ENCODE measurements around the gene PDE10A.

Gene PDE10A

DNA sequence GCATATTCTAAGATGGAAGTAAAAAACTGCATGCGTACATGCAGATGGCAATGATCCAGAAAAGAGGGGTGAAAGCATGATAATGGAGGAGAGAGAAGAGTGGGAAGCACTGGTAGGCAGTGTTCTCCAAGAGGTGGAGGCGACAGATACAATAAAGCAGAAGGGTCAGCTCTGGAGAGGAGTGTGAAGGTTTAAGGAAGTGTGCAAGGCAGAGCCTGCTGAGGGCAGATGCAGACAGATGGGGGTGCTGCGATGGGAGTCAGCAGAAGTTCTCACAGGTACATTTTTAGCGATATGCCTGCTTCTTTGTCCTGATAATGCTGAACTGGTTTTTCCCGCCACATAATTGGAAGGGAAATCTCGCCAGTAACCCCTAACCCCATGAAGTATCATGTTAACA is 272.6 kb downstream of the PDE10A start:
- Mint-ChIP-seq H3K36me3 (ENCODE audit: low read depth) (peaks cover 66% of the 10 kb centered on the region), H3K4me1 (no peaks in the 10 kb centered on the region), H3K27me3 (ENCODE audit: low read depth) (no peaks in the 10 kb centered on the region), H3K9me3 (no peaks in the 10 kb centered on the region), H3K27ac (no peak overlapping the region), H3K4me3 (no peak overlapping the region)
- TF ChIP-seq, protein P1, sequence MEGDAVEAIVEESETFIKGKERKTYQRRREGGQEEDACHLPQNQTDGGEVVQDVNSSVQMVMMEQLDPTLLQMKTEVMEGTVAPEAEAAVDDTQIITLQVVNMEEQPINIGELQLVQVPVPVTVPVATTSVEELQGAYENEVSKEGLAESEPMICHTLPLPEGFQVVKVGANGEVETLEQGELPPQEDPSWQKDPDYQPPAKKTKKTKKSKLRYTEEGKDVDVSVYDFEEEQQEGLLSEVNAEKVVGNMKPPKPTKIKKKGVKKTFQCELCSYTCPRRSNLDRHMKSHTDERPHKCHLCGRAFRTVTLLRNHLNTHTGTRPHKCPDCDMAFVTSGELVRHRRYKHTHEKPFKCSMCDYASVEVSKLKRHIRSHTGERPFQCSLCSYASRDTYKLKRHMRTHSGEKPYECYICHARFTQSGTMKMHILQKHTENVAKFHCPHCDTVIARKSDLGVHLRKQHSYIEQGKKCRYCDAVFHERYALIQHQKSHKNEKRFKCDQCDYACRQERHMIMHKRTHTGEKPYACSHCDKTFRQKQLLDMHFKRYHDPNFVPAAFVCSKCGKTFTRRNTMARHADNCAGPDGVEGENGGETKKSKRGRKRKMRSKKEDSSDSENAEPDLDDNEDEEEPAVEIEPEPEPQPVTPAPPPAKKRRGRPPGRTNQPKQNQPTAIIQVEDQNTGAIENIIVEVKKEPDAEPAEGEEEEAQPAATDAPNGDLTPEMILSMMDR (IDR thresholded peaks at IDR 0.05; ENCODE audit: unreplicated experiment in 3 of 3), result no peak

DNA sequence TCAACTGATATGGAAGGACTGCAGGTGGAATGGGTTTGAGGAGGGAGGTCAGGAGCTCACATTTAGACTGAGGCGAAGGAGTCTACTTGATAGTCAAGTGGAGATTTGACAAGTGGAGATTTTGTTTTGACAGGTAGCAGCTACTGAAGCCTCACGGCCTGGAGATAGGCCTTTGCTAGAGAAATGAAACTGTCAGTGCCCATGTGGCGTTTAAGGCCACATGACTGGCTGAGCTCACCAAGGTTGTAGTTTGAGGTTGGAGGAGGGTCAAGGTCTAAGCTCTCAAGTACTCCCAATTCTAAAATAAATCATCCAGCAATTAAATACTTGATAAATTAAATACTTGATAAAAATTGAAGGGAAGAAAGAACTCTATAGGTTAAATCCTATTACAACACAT is 273.5 kb downstream of the PDE10A start:
- no peaks in the 10 kb centered on the region for H3K4me1 Mint-ChIP-seq
- no peaks in the 10 kb centered on the region for H3K9me3 Mint-ChIP-seq
- TF ChIP-seq, protein P1 (IDR thresholded peaks at IDR 0.05; ENCODE audit: unreplicated experiment in 3 of 3), result no peak
- H3K27ac Mint-ChIP-seq, result no peak overlapping the region
- H3K36me3 Mint-ChIP-seq (ENCODE audit: low read depth), result peaks cover 69% of the 10 kb centered on the region
- no peaks in the 10 kb centered on the region for H3K27me3 Mint-ChIP-seq (ENCODE audit: low read depth)
- no peak overlapping the region for H3K4me3 Mint-ChIP-seq

DNA sequence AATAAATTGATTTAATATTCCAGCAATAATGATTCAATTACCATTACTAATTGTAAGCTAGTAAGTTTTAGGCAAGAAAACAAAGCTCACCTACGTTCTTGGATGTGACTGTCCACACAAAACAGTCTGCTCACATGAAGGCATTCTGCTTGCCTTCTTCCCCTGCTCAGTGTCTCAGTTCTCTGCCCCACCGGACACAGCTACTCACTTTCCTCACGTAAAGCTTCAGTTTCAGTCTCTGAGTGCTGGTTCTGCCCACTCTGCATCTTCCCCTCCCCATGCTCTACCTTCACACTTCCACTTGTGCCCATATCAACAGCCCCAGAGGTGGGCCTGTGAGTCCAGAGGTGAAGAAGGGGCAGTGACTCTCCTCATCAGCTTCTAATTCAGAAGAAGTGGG is 279.7 kb downstream of the PDE10A start:
- H3K4me3 Mint-ChIP-seq, result no peak overlapping the region
- H3K27ac Mint-ChIP-seq, result no peak overlapping the region
- peaks cover 45% of the 10 kb centered on the region for H3K36me3 Mint-ChIP-seq (ENCODE audit: low read depth)
- TF ChIP-seq, protein P1 (IDR thresholded peaks at IDR 0.05; ENCODE audit: unreplicated experiment in 3 of 3), result no peak
- no peaks in the 10 kb centered on the region for H3K27me3 Mint-ChIP-seq (ENCODE audit: low read depth)
- no peaks in the 10 kb centered on the region for H3K4me1 Mint-ChIP-seq
- no peaks in the 10 kb centered on the region for H3K9me3 Mint-ChIP-seq

DNA sequence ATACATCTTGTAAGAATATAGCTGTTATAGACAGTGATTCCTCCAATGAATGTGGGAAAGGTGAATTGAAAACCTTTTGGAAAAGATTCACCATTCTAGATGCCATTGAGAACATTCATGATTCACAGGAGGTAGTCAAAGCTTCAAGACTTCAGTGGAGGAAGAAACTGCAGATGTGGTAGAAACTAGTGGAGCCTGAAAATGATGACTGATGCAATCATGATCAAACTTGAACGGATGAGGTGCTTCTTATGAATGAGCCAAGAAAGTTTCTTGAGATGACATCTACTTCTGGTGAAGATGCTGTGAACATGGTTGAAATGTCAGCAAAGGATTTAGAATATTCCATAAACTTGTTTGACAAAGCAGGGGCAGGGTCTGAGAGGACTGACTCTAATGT is 286.9 kb downstream of the PDE10A start:
- Mint-ChIP-seq H3K9me3 (peaks cover 5% of the 10 kb centered on the region), H3K27ac (no peak overlapping the region), H3K36me3 (ENCODE audit: low read depth) (peaks cover 23% of the 10 kb centered on the region), H3K27me3 (ENCODE audit: low read depth) (no peaks in the 10 kb centered on the region), H3K4me1 (no peaks in the 10 kb centered on the region), H3K4me3 (no peak overlapping the region)
- TF ChIP-seq, protein P1 (IDR thresholded peaks at IDR 0.05; ENCODE audit: unreplicated experiment in 3 of 3), result no peak

DNA sequence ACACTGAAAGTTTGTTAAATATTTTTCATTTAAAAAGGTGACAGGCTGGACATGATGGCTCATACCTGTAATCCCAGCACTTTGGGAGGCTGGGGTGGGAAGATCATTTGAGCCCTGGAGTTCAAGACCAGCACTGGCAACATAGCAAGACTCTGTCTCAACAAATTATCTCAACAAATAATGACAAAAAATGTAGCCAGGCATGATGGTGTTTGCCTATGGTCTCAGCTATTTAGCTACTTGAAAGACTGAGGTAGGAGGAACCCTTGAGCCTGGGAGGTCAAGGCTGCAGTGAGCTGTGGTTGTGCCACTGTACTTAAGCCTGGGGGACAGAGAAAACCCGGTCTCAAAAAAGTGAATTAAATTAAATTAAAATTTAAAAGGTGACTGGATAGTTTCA is 297.7 kb downstream of the PDE10A start:
- Mint-ChIP-seq H3K27ac (no peak overlapping the region), H3K9me3 (peaks cover 32% of the 10 kb centered on the region)

DNA sequence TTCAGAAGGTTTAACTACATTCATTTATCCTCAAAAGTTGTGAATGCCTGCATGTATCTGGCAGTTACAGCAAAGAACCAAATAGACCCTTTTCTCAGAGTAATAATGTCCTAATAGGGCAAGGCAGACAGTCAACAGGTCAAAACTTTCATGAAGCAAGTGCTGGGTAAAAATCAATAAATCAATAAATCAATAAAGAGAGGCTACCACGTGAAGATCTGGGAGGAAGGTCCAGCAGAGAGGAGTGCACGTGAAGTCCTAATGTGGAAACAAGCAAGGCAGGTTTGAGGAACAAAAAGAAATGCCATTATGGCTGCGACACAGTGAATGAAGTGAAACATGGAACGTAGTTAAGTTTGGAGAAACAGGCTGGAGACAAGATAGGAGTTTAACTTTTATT is 317.3 kb downstream of the PDE10A start:
- H3K4me1 Mint-ChIP-seq, result no peaks in the 10 kb centered on the region
- TF ChIP-seq, protein P1 (IDR thresholded peaks at IDR 0.05; ENCODE audit: unreplicated experiment in 3 of 3), result no peak
- no peaks in the 10 kb centered on the region for H3K27me3 Mint-ChIP-seq (ENCODE audit: low read depth)
- peaks cover 14% of the 10 kb centered on the region for H3K9me3 Mint-ChIP-seq
- no peak overlapping the region for H3K4me3 Mint-ChIP-seq
- peaks cover 57% of the 10 kb centered on the region for H3K36me3 Mint-ChIP-seq (ENCODE audit: low read depth)
- H3K27ac Mint-ChIP-seq, result no peak overlapping the region

More for the DNA sequence above, 297.7 kb downstream of the PDE10A start:
- Mint-ChIP-seq H3K36me3 (ENCODE audit: low read depth) (peaks cover 77% of the 10 kb centered on the region), H3K27me3 (ENCODE audit: low read depth) (no peaks in the 10 kb centered on the region), H3K4me3 (no peak overlapping the region), H3K4me1 (no peaks in the 10 kb centered on the region)
- TF ChIP-seq, protein P1 (IDR thresholded peaks at IDR 0.05; ENCODE audit: unreplicated experiment in 3 of 3), result no peak
